SK-N-MC (cell line): ENCODE measurements around the gene PCNX2.

Experiments
- DNase-seq: peaks from one replicate; pipeline ENCODE4 v3.0.0-alpha.2; 2011; ENCODE audit warnings: low read depth, low spot score
- H3K27ac ChIP-seq: fragments of 200-600 bp; sonication (generic); 2 replicates; pipeline ENCODE4 v1.5.1; 2016; ENCODE audit warnings: mixed run types
- H3K36me3 ChIP-seq: fragments of 200-600 bp; sonication (generic); 2 replicates; pipeline ENCODE4 v1.6.1; 2017; ENCODE audit warnings: antibody characterized with exemption, low read length, mixed read lengths; ENCODE audit not compliant: insufficient read depth
- H3K4me3 ChIP-seq: fragments of 200-600 bp; sonication (generic); 2 replicates; pipeline ENCODE4 v1.5.1; 2016
- H3K9ac ChIP-seq: fragments of 200-600 bp; sonication (generic); 2 replicates; pipeline ENCODE4 v1.8.0; 2017; ENCODE audit warnings: mixed run types, mixed read lengths; ENCODE audit not compliant: insufficient read length
- H3K9me3 ChIP-seq: fragments of 200-600 bp; sonication (generic); 2 replicates; pipeline ENCODE4 v1.6.1; 2017; ENCODE audit warnings: low read depth, mild to moderate bottlenecking, antibody characterized with exemption, low read length, moderate library complexity, mixed read lengths
- EZH2 ChIP-seq: fragments of 200-600 bp; sonication (generic); IDR thresholded peaks from one replicate; pipeline ENCODE4 v1.6.1; 2017; ENCODE audit warnings: antibody characterized with exemption
- FOXP2 ChIP-seq: optimal IDR thresholded peaks from 2 replicates; pipeline ENCODE3; 2011; ENCODE audit warnings: mild to moderate bottlenecking, moderate library complexity; ENCODE audit not compliant: insufficient read depth; ENCODE audit errors: extremely low read length, control extremely low read depth
- POLR2AphosphoS5 ChIP-seq: IDR thresholded peaks from 2 replicates; pipeline ENCODE4 v1.6.1; 2012; ENCODE audit warnings: mild to moderate bottlenecking, low read depth, low read length, borderline replicate concordance

PCNX2 gene

GRCh38 chr1:233055879-233056641, 239.5 kb downstream of the PCNX2 start:
- no peak overlapping the region for H3K27ac ChIP-seq
- H3K9me3 ChIP-seq: no peaks in the 10 kb centered on the region
- H3K4me3 ChIP-seq: no peak overlapping the region
- TF ChIP-seq POLR2AphosphoS5 (no peak), FOXP2 (no peak), EZH2 (no peak)
- DNase-seq: no peak
- no peaks in the 10 kb centered on the region for H3K36me3 ChIP-seq
- no peak overlapping the region for H3K9ac ChIP-seq

DNA sequence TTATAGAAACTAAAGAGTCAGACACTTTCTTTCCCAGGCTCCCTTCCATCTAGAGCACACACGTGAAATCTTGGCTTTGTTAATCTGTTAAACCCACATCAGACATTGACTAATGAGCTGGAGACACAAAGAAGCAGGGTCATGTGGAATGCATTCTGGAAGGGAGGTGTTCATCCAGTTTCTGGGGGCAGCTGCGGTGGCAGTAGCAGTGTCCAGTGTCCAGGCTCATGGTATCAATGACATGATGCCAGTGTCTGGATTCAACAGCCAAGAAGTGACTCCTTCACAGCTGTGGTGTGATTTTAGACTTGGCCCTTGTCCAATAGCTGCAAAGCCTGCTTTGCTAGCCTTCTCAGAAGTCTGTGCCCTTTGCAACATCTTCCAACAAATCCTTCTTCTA, 249.9 kb downstream of the PCNX2 start:
- no peak overlapping the region for H3K9ac ChIP-seq
- no peaks in the 10 kb centered on the region for H3K9me3 ChIP-seq
- TF ChIP-seq FOXP2 (no peak), POLR2AphosphoS5 (no peak), EZH2 (no peak)
- no peak overlapping the region for H3K4me3 ChIP-seq
- no peaks in the 10 kb centered on the region for H3K36me3 ChIP-seq
- H3K27ac ChIP-seq: no peak overlapping the region
- DNase-seq: no peak

GRCh38 chr1:233042834-233043233, 252.7 kb downstream of the PCNX2 start:
- Histone ChIP-seq H3K9ac (no peak overlapping the region), H3K27ac (no peak overlapping the region), H3K36me3 (no peaks in the 10 kb centered on the region), H3K4me3 (no peak overlapping the region), H3K9me3 (no peaks in the 10 kb centered on the region)
- TF ChIP-seq FOXP2: no peak
- TF ChIP-seq POLR2AphosphoS5: no peak
- TF ChIP-seq EZH2: no peak
- DNase-seq: no peak

DNA sequence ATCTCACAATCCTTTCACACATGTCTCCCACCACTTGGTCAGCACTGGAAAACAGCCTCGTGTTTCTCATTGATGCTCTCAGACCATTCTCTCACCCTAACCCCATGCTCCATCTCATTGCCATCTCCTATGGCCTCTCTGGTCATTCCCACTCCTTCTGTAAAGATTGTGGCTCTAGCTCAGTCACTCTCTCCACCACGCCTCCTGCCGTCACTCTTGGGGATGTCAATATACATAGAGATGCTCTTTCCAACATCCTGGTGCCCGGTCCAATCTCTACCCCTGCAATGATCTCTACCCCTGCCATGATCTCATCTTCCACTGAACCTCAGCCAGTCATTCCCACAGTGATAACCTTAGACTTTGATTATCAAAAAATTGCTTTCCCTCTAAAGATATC, 255.0 kb downstream of the PCNX2 start:
- H3K27ac ChIP-seq: no peak overlapping the region
- no peaks in the 10 kb centered on the region for H3K9me3 ChIP-seq
- TF ChIP-seq EZH2 (no peak), FOXP2 (no peak), POLR2AphosphoS5 (no peak)
- no peak for DNase-seq
- no peaks in the 10 kb centered on the region for H3K36me3 ChIP-seq
- no peak overlapping the region for H3K4me3 ChIP-seq
- H3K9ac ChIP-seq: no peak overlapping the region

- no peak overlapping the region for H3K9ac ChIP-seq
- no peak for TF ChIP-seq EZH2
- no peak for TF ChIP-seq POLR2AphosphoS5
- TF ChIP-seq FOXP2: no peak
- no peak for DNase-seq
- no peaks in the 10 kb centered on the region for H3K36me3 ChIP-seq
- no peak overlapping the region for H3K27ac ChIP-seq
- no peak overlapping the region for H3K4me3 ChIP-seq
- no peaks in the 10 kb centered on the region for H3K9me3 ChIP-seq
Measured at GRCh38 chr1:233038581-233038980, 256.9 kb downstream of the PCNX2 start.

GRCh38 chr1:233037843-233038242, 257.7 kb downstream of the PCNX2 start:
- no peaks in the 10 kb centered on the region for H3K9me3 ChIP-seq
- TF ChIP-seq FOXP2 (no peak), POLR2AphosphoS5 (no peak), EZH2 (no peak)
- DNase-seq: no peak
- no peak overlapping the region for H3K4me3 ChIP-seq
- no peak overlapping the region for H3K27ac ChIP-seq
- H3K36me3 ChIP-seq: no peaks in the 10 kb centered on the region
- H3K9ac ChIP-seq: no peak overlapping the region

DNA sequence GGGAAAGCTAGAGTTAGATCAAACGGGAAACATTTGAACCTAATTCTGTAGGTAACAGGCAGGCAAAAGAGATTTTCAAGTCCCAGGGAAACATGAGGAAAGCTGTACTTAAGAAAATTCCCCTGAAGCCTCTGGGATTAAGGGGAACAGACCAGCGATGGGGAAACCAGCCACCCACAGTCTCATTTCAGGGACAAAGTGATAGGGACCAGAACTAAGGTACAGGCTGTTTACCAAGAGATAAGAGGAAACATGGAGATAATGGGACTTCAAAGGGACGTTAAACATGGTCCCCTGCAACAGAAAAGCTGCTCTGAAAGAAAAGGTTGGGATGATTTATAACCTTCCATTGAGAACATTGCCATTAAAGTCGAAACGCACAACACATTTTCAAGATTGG, 260.7 kb downstream of the PCNX2 start:
- Histone ChIP-seq H3K36me3 (no peaks in the 10 kb centered on the region), H3K9me3 (no peaks in the 10 kb centered on the region), H3K27ac (no peak overlapping the region), H3K9ac (no peak overlapping the region), H3K4me3 (no peak overlapping the region)
- TF ChIP-seq POLR2AphosphoS5 (no peak), FOXP2 (no peak), EZH2 (no peak)
- no peak for DNase-seq

DNA sequence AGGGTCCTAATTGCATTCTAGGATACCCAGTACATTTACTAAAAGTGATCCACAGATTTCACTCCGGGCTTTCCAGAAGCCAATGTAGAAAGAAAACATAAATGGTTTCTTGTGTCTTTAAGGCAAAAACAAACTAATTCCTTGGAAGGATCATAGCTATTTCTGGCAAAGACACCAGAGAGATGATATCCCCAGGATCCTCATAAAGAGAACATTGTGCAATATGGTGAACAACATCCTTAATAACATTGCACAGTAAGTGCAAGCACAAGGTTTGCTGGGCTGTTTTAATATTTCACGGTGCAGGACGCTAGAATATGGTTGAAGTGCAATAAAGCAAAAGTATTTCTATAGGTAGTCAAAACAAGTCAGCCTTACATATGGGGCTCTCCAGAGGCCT, 262.2 kb downstream of the PCNX2 start:
- no peak overlapping the region for H3K9ac ChIP-seq
- no peak overlapping the region for H3K4me3 ChIP-seq
- no peaks in the 10 kb centered on the region for H3K36me3 ChIP-seq
- no peak overlapping the region for H3K27ac ChIP-seq
- H3K9me3 ChIP-seq: no peaks in the 10 kb centered on the region
- no peak for DNase-seq
- no peak for TF ChIP-seq EZH2
- TF ChIP-seq FOXP2: no peak
- no peak for TF ChIP-seq POLR2AphosphoS5

DNA sequence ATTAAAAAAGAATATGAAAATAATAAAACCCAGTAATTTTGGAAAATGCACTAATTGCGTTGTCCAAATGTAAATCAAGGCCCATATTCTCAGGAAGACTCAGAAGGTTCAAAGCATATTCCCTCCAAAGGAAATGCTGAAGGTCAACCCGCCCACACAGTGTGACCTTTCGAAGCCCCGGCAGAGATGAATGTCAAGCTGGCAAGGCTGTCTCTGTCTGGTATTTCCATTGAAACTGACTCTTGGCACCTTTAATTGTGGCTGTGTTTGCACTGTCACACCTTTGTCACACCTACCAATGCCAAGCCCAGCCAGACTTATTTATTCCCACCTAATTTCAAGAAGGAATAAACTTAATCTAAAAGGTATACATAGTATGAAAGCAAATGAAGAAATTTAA, 262.6 kb downstream of the PCNX2 start:
- H3K36me3 ChIP-seq: no peaks in the 10 kb centered on the region
- TF ChIP-seq FOXP2 (no peak), EZH2 (no peak), POLR2AphosphoS5 (no peak)
- no peak overlapping the region for H3K9ac ChIP-seq
- DNase-seq: no peak
- H3K9me3 ChIP-seq: no peaks in the 10 kb centered on the region
- no peak overlapping the region for H3K27ac ChIP-seq
- H3K4me3 ChIP-seq: no peak overlapping the region
